PC-3 (cell line): ENCODE data around the gene SEMA3D. TPM values are rescaled to one million over a fixed set of nuclear protein-coding genes. Genes with fewer than 3 reads are reported as not detected.

ENCODE experiments used
- ATAC-seq: fragments of 200-7000 bp; cut with Tn5 transposase; 2 replicates; pipeline ENCODE4 v1.9.1; 2020; ENCODE audit warnings: mild to moderate bottlenecking, moderate library complexity
- BruUV-seq: library from RNA; stranded (reverse); fragments of 400-500 nt; replicated peaks from 2 replicates; lab custom pipeline; 2021; lab: Mats Ljungman, UMichigan
- CTCF ChIA-PET: fragments of 300-600 bp; sonication (Branson Sonifier 250); formaldehyde crosslinking; loops from one replicate; lab custom pipeline; 2022; ENCODE audit warnings: antibody characterized with exemption; lab: Charles Lee
- POLR2A ChIA-PET: fragments of 300-600 bp; sonication (Branson Sonifier 250); formaldehyde crosslinking; loops from one replicate; lab custom pipeline; 2022; ENCODE audit warnings: antibody characterized with exemption; ENCODE audit not compliant: unreplicated experiment; lab: Charles Lee
- DNase-seq: peaks from one replicate; pipeline ENCODE4 v3.0.0-alpha.2; 2015
- H2AFZ ChIP-seq: fragments of 300-600 bp; sonication (generic); 2 replicates; pipeline ENCODE4 v1.6.0; 2016; ENCODE audit warnings: antibody characterized with exemption, low read length
- H3F3A ChIP-seq: fragments of 300-600 bp; sonication (generic); one replicate; pipeline ENCODE4 v1.6.0; 2017; ENCODE audit warnings: antibody characterized with exemption, low read length, control low read depth, mild to moderate bottlenecking; ENCODE audit not compliant: unreplicated experiment
- H3K27ac ChIP-seq: fragments of 300-600 bp; sonication (generic); 2 replicates; pipeline ENCODE4 v1.5.1; 2016; ENCODE audit warnings: mild to moderate bottlenecking, low read length
- H3K27me3 ChIP-seq: fragments of 300-600 bp; sonication (generic); 2 replicates; pipeline ENCODE4 v1.6.1; 2016; ENCODE audit warnings: low read length, mixed read lengths
- H3K36me3 ChIP-seq: fragments of 300-600 bp; sonication (generic); 2 replicates; pipeline ENCODE4 v1.6.1; 2016; ENCODE audit warnings: low read depth, mixed run types, low read length, mixed read lengths
- H3K4me1 ChIP-seq: fragments of 300-600 bp; sonication (generic); 2 replicates; pipeline ENCODE4 v1.5.1; 2016; ENCODE audit warnings: low read length; ENCODE audit not compliant: insufficient read depth
- H3K4me2 ChIP-seq: fragments of 300-600 bp; sonication (generic); 2 replicates; pipeline ENCODE4 v1.6.0; 2016; ENCODE audit warnings: low read length
- H3K4me3 ChIP-seq: fragments of 300-600 bp; sonication (generic); 2 replicates; pipeline ENCODE4 v1.5.1; 2016; ENCODE audit warnings: mild to moderate bottlenecking, low read length, mixed read lengths
- H3K79me2 ChIP-seq: fragments of 300-600 bp; sonication (generic); 2 replicates; pipeline ENCODE4 v1.6.1; 2017; ENCODE audit warnings: low read length, mixed read lengths
- H3K9ac ChIP-seq: fragments of 300-600 bp; sonication (generic); 2 replicates; pipeline ENCODE4 v1.6.0; 2016; ENCODE audit warnings: mild to moderate bottlenecking, low read length
- H3K9me2 ChIP-seq: fragments of 300-600 bp; sonication (generic); replicated peaks from 2 replicates; pipeline ENCODE4 v1.6.1; 2016; ENCODE audit warnings: mixed run types, low read length, mixed read lengths
- H3K9me3 ChIP-seq: fragments of 300-600 bp; sonication (generic); 2 replicates; pipeline ENCODE4 v1.6.1; 2016; ENCODE audit warnings: low read length, mixed read lengths
- H4K20me1 ChIP-seq: fragments of 300-600 bp; sonication (generic); 2 replicates; pipeline ENCODE4 v1.6.1; 2016; ENCODE audit warnings: low read length, mixed read lengths
- EZH2 ChIP-seq: fragments of 300-600 bp; sonication (generic); IDR thresholded peaks from one replicate; pipeline ENCODE4 v1.6.1; 2017; ENCODE audit warnings: antibody characterized with exemption, mild to moderate bottlenecking, low read length; ENCODE audit not compliant: unreplicated experiment
- EZH2phosphoT487 ChIP-seq: fragments of 300-600 bp; sonication (generic); IDR thresholded peaks from 2 replicates; pipeline ENCODE4 v1.6.1; 2018; ENCODE audit warnings: mild to moderate bottlenecking, antibody characterized with exemption, low read length, borderline replicate concordance
- intact Hi-C: fragments of 100-400 bp; cut with micrococcal nuclease; formaldehyde crosslinking; loops from 2 replicates; pipeline ENCODE4 v1.9.0; 2023
- total RNA-seq: library from RNA; depleted of rRNA; stranded (reverse); fragments of >200 nt; gene quantifications from 2 replicates; pipeline ENCODE4 v1.2.3, GENCODE V29; 2014
- TF ChIP-seq, protein P1 (sequence below): fragments of 300-600 bp; sonication (generic); conservative IDR thresholded peaks from 2 replicates; pipeline ENCODE4 v1.5.1; 2017; ENCODE audit warnings: antibody characterized with exemption, low read depth, mild to moderate bottlenecking, low read length

Gene SEMA3D
- total RNA-seq, 1 experiment from 2014 or later = 4.8 TPM

DNA sequence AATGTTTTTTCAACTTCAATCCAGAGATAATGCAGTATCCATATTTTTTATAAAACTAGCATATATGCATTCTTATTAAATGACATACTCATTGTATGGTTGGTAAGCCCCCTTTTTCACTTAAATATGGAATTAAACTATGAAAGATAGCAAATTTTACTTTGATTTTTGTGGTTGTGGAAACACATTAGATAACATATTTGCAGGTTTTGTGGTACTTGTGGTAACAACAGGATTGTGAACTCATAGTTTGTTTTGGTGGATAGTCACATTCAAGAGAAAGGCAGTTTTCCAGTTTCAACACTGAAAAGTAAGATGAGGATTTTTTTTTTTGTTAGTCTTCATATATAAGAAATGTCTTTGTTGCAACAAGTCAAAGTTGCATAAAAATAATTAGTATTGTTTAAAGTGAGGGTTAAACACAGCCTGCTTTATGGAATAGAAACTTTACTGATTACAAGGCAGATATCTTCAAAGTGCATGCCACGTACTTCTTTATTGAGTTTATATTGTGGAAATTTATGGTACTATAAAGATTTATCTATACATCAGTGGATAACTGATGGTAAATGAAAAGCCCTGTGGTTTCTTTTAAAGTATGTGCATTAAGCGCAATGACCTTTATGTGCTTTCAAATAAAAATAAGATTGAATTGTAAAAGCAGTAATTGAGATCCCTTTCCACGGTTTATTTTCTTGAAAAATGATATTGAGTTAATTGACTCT lies 39.7 kb upstream of the SEMA3D start:
- Histone ChIP-seq H3K9me2 (no peaks in the 10 kb centered on the region), H3K36me3 (no peaks in the 10 kb centered on the region), H3K27ac (no peak overlapping the region), H3F3A (no peaks in the 10 kb centered on the region), H3K27me3 (no peaks in the 10 kb centered on the region), H4K20me1 (no peaks in the 10 kb centered on the region), H2AFZ (no peak overlapping the region), H3K9me3 (no peaks in the 10 kb centered on the region), H3K4me1 (peaks cover 7% of the 10 kb centered on the region; the same call in 1 of the 2 replicates), H3K9ac (no peak overlapping the region), H3K79me2 (no peaks in the 10 kb centered on the region), H3K4me2 (no peak overlapping the region), H3K4me3 (no peak overlapping the region)
- ChIA-PET CTCF (no interaction called here), POLR2A (no interaction called here)
- intact Hi-C loops = no loop called here
- TF ChIP-seq, protein P1, sequence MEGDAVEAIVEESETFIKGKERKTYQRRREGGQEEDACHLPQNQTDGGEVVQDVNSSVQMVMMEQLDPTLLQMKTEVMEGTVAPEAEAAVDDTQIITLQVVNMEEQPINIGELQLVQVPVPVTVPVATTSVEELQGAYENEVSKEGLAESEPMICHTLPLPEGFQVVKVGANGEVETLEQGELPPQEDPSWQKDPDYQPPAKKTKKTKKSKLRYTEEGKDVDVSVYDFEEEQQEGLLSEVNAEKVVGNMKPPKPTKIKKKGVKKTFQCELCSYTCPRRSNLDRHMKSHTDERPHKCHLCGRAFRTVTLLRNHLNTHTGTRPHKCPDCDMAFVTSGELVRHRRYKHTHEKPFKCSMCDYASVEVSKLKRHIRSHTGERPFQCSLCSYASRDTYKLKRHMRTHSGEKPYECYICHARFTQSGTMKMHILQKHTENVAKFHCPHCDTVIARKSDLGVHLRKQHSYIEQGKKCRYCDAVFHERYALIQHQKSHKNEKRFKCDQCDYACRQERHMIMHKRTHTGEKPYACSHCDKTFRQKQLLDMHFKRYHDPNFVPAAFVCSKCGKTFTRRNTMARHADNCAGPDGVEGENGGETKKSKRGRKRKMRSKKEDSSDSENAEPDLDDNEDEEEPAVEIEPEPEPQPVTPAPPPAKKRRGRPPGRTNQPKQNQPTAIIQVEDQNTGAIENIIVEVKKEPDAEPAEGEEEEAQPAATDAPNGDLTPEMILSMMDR = no peak
- TF ChIP-seq EZH2phosphoT487 (no peak), EZH2 (no peak)
- ATAC-seq = peak; percentile 62
- DNase-seq = peak; percentile 29
- no TSS peak for BruUV-seq

DNA sequence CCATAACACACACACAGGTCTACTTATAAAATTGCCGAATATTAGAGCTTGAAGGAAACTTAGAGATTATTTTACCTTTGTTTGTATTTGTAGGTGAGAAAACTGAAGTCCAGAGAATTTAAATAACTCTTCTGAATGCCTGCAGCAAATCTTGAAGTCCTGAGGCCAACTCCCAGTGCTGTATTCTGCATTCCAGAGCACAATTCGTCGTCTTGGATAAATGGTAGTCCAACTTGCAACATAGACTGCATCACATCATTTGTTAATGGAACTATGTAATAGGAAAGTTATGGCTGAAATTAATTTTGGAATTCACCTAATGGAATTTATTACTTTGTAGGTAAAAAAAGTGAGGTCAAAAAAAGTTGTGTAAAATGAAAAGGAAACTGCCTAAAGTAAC lies 37.3 kb upstream of the SEMA3D start:
- ChIA-PET CTCF (no interaction called here), POLR2A (no interaction called here)

DNA sequence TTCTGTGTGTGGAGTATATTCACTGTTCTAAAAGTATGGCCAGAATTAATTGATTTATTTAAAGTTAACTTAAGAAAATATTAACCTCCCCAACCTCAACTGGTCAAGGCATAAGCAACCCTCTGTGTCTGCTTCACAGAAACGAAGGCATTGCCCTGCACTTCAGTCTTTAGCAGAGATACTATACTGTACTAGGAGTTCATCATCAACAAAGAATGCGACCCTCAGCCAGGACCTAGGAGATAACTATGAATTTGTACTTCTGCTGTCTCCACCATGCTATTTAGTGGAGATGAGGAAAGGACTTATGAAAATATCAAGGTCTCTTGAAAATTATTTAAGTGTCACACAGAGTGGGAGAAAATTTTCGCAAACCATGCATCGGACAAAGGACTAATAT lies 35.7 kb upstream of the SEMA3D start:
- intact Hi-C loops = no loop called here
- ChIA-PET CTCF (no interaction called here), POLR2A (no interaction called here)
- TF ChIP-seq, protein P1 = no peak
- TF ChIP-seq EZH2 (no peak), EZH2phosphoT487 (no peak)
- H4K20me1 ChIP-seq = no peaks in the 10 kb centered on the region
- H3K79me2 ChIP-seq = no peaks in the 10 kb centered on the region
- no peaks in the 10 kb centered on the region for H3K9me3 ChIP-seq
- no peak for DNase-seq
- H3K4me2 ChIP-seq = no peak overlapping the region
- H2AFZ ChIP-seq = no peak overlapping the region
- no peaks in the 10 kb centered on the region for H3K36me3 ChIP-seq
- no peaks in the 10 kb centered on the region for H3F3A ChIP-seq
- ATAC-seq = no peak
- H3K4me1 ChIP-seq = peaks cover 4% of the 10 kb centered on the region; the same call in 1 of the 2 replicates
- no TSS peak for BruUV-seq
- H3K27ac ChIP-seq = no peak overlapping the region
- H3K9ac ChIP-seq = no peak overlapping the region
- H3K27me3 ChIP-seq = no peaks in the 10 kb centered on the region
- no peak overlapping the region for H3K4me3 ChIP-seq
- H3K9me2 ChIP-seq = no peaks in the 10 kb centered on the region

More for the DNA sequence above, 37.3 kb upstream of the SEMA3D start:
- no peaks in the 10 kb centered on the region for H3K9me3 ChIP-seq
- no peaks in the 10 kb centered on the region for H3F3A ChIP-seq
- intact Hi-C loops = no loop called here
- BruUV-seq = no TSS peak
- no peak for DNase-seq
- H3K79me2 ChIP-seq = no peaks in the 10 kb centered on the region
- no peaks in the 10 kb centered on the region for H3K36me3 ChIP-seq
- H3K4me3 ChIP-seq = no peak overlapping the region
- no peak overlapping the region for H2AFZ ChIP-seq
- no peaks in the 10 kb centered on the region for H4K20me1 ChIP-seq
- H3K9ac ChIP-seq = no peak overlapping the region
- H3K27ac ChIP-seq = no peak overlapping the region
- no peak overlapping the region for H3K4me2 ChIP-seq
- TF ChIP-seq EZH2 (no peak), EZH2phosphoT487 (no peak)
- TF ChIP-seq, protein P1 = no peak
- H3K4me1 ChIP-seq = peaks cover 7% of the 10 kb centered on the region; the same call in 1 of the 2 replicates
- ATAC-seq = no peak
- no peaks in the 10 kb centered on the region for H3K9me2 ChIP-seq
- H3K27me3 ChIP-seq = no peaks in the 10 kb centered on the region
